ENCODE results near the gene BCL7A.

Gene BCL7A

GRCh38 chr12:122001466-122002209 is 20.0 kb upstream of the BCL7A start:
- no peak for DNase-seq

- DNase-seq = no peak
Observed at GRCh38 chr12:122003651-122004611, 17.8 kb upstream of the BCL7A start.

DNA sequence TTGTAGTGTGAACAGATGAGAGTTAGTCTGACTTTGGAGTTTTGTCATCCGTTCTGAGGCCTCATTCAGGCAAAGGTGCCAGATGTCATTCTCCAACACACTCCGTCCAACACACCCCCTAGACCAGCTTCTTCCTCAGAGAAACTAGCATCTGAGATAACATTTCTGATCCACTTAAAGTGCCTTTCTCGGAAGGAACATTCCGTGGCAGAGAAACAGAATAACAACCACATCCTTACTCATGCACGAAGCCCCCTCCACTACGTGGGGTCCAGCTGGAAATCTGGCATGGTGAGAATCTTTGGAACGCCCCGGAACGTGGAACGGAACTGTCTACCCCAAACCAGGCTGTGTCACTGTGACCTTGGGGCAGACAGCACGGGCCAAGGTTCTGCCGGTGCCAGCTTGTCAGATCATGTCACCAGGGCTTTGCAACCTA is 17.0 kb upstream of the BCL7A start:
- DNase-seq = no peak

DNA sequence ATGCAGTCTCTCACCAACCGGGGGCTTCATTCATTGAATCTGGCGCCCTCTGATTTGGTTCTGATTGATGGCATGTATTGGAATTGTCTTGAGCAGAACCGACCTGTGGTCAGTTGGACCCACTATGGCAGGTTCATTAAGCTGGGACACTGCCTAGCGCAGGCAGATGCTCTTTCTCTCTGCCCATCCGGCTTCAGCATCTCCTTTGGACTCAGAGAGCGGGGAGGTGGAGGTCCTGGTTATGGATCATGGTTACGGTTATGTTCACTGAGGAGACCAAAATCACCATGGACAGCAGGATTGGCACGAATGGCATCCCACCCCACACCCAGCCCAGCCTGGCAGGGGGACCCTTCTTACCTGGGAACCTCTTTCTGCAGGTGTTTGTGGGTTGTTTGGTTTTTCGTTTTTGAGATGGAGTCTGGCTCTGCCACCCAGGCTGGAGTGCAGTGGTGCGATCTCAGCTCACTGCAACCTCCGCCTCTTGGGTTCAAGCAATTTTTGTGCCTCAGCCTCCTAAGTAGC is 16.4 kb upstream of the BCL7A start:
- DNase-seq = no peak

- DNase-seq = no peak
Observed at GRCh38 chr12:122006186-122006926, 15.3 kb upstream of the BCL7A start.

GRCh38 chr12:122009741-122010140 is 11.9 kb upstream of the BCL7A start:
- DNase-seq = no peak

- no peak for DNase-seq
Observed at GRCh38 chr12:122012184-122012583, 9.5 kb upstream of the BCL7A start.

- DNase-seq = no peak
Observed at GRCh38 chr12:122013136-122013535, 8.5 kb upstream of the BCL7A start.

DNA sequence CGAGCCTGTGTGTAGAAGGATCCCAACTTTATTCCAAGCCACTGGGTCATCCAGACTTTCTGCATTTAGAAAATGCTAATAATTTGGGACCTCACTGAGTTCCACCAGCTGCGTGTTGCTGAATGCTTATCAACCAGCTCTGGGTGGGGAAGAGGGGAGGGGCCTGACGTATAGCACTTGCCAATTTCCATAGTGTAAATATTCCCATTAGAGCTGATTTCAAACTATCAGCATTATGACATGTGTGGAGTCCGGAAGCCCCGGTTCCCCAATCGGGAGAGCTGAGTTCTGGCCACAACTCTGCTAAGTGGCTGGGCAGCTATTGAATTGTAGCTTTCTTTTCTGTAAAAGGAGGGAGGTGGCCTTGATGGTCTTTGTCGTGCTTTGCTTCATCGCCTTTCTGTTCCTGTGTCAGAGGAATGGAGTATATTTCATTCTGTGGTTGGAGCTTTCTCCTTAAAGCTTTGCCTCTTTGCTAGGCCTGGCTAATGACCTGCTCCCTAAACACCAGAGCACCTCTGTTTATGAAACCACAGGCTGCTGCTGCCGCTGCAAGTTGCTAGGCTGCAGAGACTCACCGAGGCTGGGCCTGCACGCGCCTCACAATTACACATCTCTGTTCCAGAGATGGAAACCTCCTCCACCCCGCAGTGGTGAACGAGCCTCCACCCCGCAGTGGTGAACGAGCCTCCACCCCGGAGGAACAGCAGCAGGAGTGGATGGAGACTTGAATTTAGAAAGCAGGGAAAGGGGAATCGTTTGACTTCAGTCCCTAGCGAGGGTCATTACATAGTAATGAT is 7.7 kb upstream of the BCL7A start:
- no peak for DNase-seq

GRCh38 chr12:122014781-122015180 is 6.9 kb upstream of the BCL7A start:
- DNase-seq = no peak

GRCh38 chr12:122018457-122018856 is 3.2 kb upstream of the BCL7A start:
- DNase-seq = no peak

- no peak for DNase-seq
Observed at GRCh38 chr12:122018937-122019336, 2.7 kb upstream of the BCL7A start.

GRCh38 chr12:122020795-122021192 is 890 bp upstream of the BCL7A start:
- no peak for DNase-seq

DNA sequence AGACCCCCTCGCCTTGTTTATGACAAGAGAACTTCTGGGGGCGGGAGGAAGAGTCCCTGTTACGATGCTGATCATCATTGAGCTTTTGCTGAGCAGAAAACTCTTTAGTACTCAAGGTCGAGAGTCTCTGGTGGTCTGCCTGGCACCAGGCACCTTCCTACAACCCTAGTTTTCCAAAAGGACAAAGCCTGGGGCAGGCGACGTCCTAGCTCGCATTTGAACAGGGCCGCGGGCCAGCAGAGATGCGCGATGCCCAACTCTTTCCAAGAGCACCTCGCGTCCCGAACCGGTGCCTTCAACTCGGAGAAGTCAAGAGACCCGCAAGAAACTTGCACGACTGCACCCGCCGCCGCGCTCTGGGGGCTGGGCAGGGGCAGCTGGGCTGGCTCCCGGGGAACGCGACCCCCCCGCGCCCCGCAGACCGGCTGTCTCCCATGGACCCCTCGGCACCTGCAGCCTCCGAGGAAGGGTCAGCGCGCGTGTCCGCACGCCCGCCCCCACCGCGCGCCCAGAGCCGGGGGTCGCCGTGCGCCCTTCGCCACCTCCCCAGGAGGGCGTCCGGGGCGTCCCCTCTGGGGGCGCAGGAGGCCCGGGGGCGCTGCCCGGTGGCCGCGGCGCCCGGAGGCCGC is 377 bp upstream of the BCL7A start:
- no peak for DNase-seq

- no peak for DNase-seq
Observed at GRCh38 chr12:122022393-122023338, 982 bp downstream of the BCL7A start.

DNA sequence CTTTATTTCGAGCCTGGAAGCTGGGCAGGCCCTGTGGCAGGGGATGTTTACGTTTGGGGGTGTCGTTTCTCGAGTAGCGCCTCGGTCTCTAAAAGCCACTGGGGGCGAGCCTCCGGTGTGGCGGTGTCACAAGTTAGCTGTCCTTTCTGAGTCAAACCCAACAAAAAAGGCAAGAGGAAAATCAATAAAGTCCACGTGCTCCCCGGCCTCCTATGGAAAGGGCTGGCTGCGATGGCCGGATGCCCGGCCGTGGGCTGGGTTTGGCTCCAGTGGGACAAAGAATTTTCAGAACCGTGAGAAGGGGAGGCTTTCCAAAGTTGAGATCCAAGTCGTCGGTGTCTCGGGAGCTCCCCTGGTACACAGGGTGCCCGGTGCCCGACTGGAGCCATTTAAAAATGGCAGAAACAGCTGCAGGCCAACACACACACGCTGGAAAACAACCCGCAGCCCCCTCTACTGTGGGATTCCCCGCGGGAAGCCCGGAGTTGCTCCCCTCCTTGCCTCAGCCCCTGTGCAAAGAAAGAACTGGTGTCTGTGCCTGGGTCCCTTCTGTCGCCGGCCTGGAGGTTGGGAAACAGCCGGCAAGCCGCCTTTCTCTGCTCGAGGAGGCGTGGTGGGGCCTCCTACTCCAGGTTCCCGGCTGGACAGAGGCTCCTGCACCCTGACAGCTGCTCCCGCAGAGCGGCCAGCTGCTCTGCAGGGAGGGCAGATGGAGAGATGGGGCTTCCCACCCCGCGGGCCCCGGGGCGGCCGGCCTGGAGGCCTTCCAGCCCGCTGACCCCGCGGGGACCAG is 1.9 kb downstream of the BCL7A start:
- DNase-seq = peak; percentile 41

- DNase-seq = no peak
Observed at GRCh38 chr12:122024132-122024785, 2.6 kb downstream of the BCL7A start.

GRCh38 chr12:122026706-122027333 is 5.1 kb downstream of the BCL7A start:
- no peak for DNase-seq
